CD14-positive monocyte (primary cell): ENCODE measurements around the gene RFC3. TPM values are rescaled to one million over a fixed set of nuclear protein-coding genes. Genes with fewer than 3 reads are reported as not detected.
A peak's percentile ranks its signal among the peaks of the same experiment; 100 is the strongest.

Experiments
- DNase-seq, 3 donors: peaks; one replicate each; pipeline ENCODE4 v3.0.0-alpha.2; 2011 to 2022
- H2AFZ ChIP-seq: 2 replicates; pipeline ENCODE4 v1.6.0; 2012; ENCODE audit warnings: mild to moderate bottlenecking, low read depth, low read length, inconsistent platforms; ENCODE audit not compliant: insufficient read depth, poor library complexity, severe bottlenecking
- H3K27ac ChIP-seq, 2 donors: 1 replicate in 1 of 2; 2 replicates in 1 of 2; pipeline ENCODE4 v1.5.1; 2012 to 2013; ENCODE audit warnings: low read length in 2 of 2, control low read depth in 1 of 2, inconsistent platforms in 1 of 2, low read depth in 1 of 2, mild to moderate bottlenecking in 1 of 2
- H3K27me3 ChIP-seq, 2 donors: one replicate each; pipeline versions ENCODE4 v1.6.0 to v1.6.1; 2011 to 2013; ENCODE audit warnings: low read length in 2 of 2; ENCODE audit not compliant: control insufficient read depth in 2 of 2, insufficient read depth in 2 of 2
- H3K36me3 ChIP-seq, 2 donors: replicated peaks in 1 of 2; 1 replicate in 1 of 2; 2 replicates in 1 of 2; pipeline versions ENCODE4 v1.5.1 to v1.6.1; 2012 to 2013; ENCODE audit warnings: low read length in 2 of 2, control low read depth in 1 of 2, inconsistent platforms in 1 of 2, mild to moderate bottlenecking in 1 of 2; ENCODE audit not compliant: insufficient read depth in 2 of 2, control insufficient read depth in 1 of 2
- H3K4me1 ChIP-seq, 2 donors: 1 replicate in 1 of 2; 2 replicates in 1 of 2; pipeline versions ENCODE4 v1.5.1 to v1.6.1; 2012 to 2013; ENCODE audit warnings: low read length in 2 of 2, control low read depth in 1 of 2, inconsistent platforms in 1 of 2, mild to moderate bottlenecking in 1 of 2, moderate library complexity in 1 of 2; ENCODE audit not compliant: insufficient read depth in 2 of 2, control insufficient read depth in 1 of 2
- H3K4me2 ChIP-seq: replicated peaks from 2 replicates; pipeline ENCODE3; 2012; ENCODE audit warnings: low read length, moderate library complexity, mild to moderate bottlenecking; ENCODE audit not compliant: poor library complexity, severe bottlenecking; ENCODE audit errors: extremely low read depth
- H3K4me3 ChIP-seq, 3 experiments: fragments of 200-600 bp in 1 of 3; sonication (generic) in 1 of 3; replicated peaks in 1 of 3; 1 replicate in 2 of 3; 2 replicates in 1 of 3; pipeline ENCODE4 v1.5.1; 2011 to 2013; ENCODE audit warnings: low read length in 3 of 3, mild to moderate bottlenecking in 3 of 3, control low read depth in 2 of 3, low read depth in 2 of 3, inconsistent platforms in 1 of 3, moderate library complexity in 1 of 3
- H3K79me2 ChIP-seq: 2 replicates; pipeline ENCODE4 v1.6.0; 2012; ENCODE audit warnings: mild to moderate bottlenecking, control low read depth, inconsistent platforms, low read length, moderate library complexity; ENCODE audit not compliant: insufficient read depth
- H3K9ac ChIP-seq: 2 replicates; pipeline ENCODE4 v1.6.0; 2017; ENCODE audit warnings: low read length, mild to moderate bottlenecking; ENCODE audit not compliant: insufficient read depth, poor library complexity, severe bottlenecking
- H3K9me3 ChIP-seq, 2 donors: replicated peaks in 1 of 2; 1 replicate in 1 of 2; 2 replicates in 1 of 2; pipeline versions ENCODE4 v1.5.1 to v1.6.1; 2012 to 2013; ENCODE audit warnings: low read length in 2 of 2, control low read depth in 1 of 2; ENCODE audit not compliant: control insufficient read depth in 1 of 2, insufficient read depth in 1 of 2
- H4K20me1 ChIP-seq: 2 replicates; pipeline ENCODE4 v1.6.0; 2012; ENCODE audit warnings: mild to moderate bottlenecking, low read length, control low read depth, moderate library complexity; ENCODE audit not compliant: insufficient read depth
- H3K27ac Mint-ChIP-seq, 7 donors: one replicate each; pipeline ENCODE4 v1.8.0; 2020; ENCODE audit warnings: mild to moderate bottlenecking in 7 of 7, mixed read lengths in 7 of 7, moderate library complexity in 6 of 7, inconsistent platforms in 2 of 7
- H3K27me3 Mint-ChIP-seq, 3 donors: one replicate each; pipeline ENCODE4 v1.8.0; 2021 to 2022; ENCODE audit warnings: low read depth in 3 of 3, mild to moderate bottlenecking in 3 of 3, mixed read lengths in 3 of 3, moderate library complexity in 3 of 3, inconsistent platforms in 1 of 3
- H3K36me3 Mint-ChIP-seq, 2 donors: one replicate each; pipeline ENCODE4 v1.8.0; 2020; ENCODE audit warnings: mixed read lengths in 2 of 2, inconsistent platforms in 1 of 2, mild to moderate bottlenecking in 1 of 2
- H3K4me1 Mint-ChIP-seq: one replicate; pipeline ENCODE4 v1.8.0; 2020; ENCODE audit warnings: mild to moderate bottlenecking, mixed read lengths
- H3K4me3 Mint-ChIP-seq, 2 donors: one replicate each; pipeline ENCODE4 v1.8.0; 2020; ENCODE audit warnings: mild to moderate bottlenecking in 2 of 2, mixed read lengths in 2 of 2, moderate library complexity in 1 of 2
- H3K9me3 Mint-ChIP-seq, 7 donors: one replicate each; pipeline ENCODE4 v1.8.0; 2020 to 2022; ENCODE audit warnings: mixed read lengths in 7 of 7, mild to moderate bottlenecking in 6 of 7, moderate library complexity in 6 of 7, inconsistent platforms in 2 of 7
- CTCF ChIP-seq: fragments of 200-600 bp; IDR thresholded peaks from one replicate; pipeline ENCODE4 v1.8.0; 2022; ENCODE audit warnings: antibody characterized with exemption, mild to moderate bottlenecking
- WGBS: methylation state at CpG from one replicate; pipeline ENCODE4 v1.1.5; 2013; ENCODE audit warnings: missing lambda C conversion rate; ENCODE audit not compliant: insufficient coverage; 5-methylcytosine and 5-hydroxymethylcytosine counted together
- intact Hi-C, 2 donors: fragments of 100-400 bp; cut with micrococcal nuclease; formaldehyde crosslinking; loops; one replicate each; pipeline versions ENCODE4 v1.15.0 to v1.15.1; 2023
- polyA plus RNA-seq, 3 donors: library from polyadenylated mRNA; depleted of rRNA in 1 of 3; unstranded in 2 of 3; stranded (reverse) in 1 of 3; fragments of 300-500 nt in 2 of 3; fragments of >200 nt in 1 of 3; fragmentation: Illumina TruSeq in 2 of 3; gene quantifications; 1 replicate in 2 of 3; 2 replicates in 1 of 3; pipeline ENCODE4 v1.2.3, GENCODE V29; 2012 to 2021

The RFC3 gene
- polyA plus RNA-seq, 3 donors, result 2.5 to 5.3 (median 4.1) TPM

- peak overlapping the region; percentile 69 to 85 (median 80) for H3K27ac Mint-ChIP-seq
- H3K27ac ChIP-seq, result peak overlapping the region in 1 of 2 donors; percentile 78
- WGBS, result 37% methylated on average over 2 of the region's 6 CpGs
Observed at GRCh38 chr13:33787051-33787591, 30.8 kb upstream of the RFC3 start.

GRCh38 chr13:33789066-33789606 is 28.8 kb upstream of the RFC3 start:
- no peak overlapping the region for H3K27ac Mint-ChIP-seq

More at GRCh38 chr13:33787051-33787591, 30.8 kb upstream of the RFC3 start:
- Mint-ChIP-seq H3K4me3 (peak overlapping the region; percentile 77 to 86), H3K36me3 (no peaks in the 10 kb centered on the region), H3K27me3 (peaks cover 0 to 2% (median 0%) of the 10 kb centered on the region in 3 donors), H3K4me1 (peaks cover 13% of the 10 kb centered on the region), H3K9me3 (peaks cover 0 to 4% (median 2%) of the 10 kb centered on the region in 7 donors)
- Histone ChIP-seq H3K4me3 (peak overlapping the region; percentile 60 to 99 (median 75)), H3K36me3 (no peaks in the 10 kb centered on the region), H3K4me1 (peaks cover 10 to 15% of the 10 kb centered on the region in 2 donors), H3K79me2 (no peaks in the 10 kb centered on the region), H3K9ac (peak overlapping the region; percentile 38), H2AFZ (peak overlapping the region; percentile 66), H3K27me3 (no peaks in the 10 kb centered on the region), H3K9me3 (no peaks in the 10 kb centered on the region), H3K4me2 (peak overlapping the region; percentile 75), H4K20me1 (no peaks in the 10 kb centered on the region)
- peak; percentile 17 to 42 (median 38) for DNase-seq
- TF ChIP-seq CTCF, result no peak
- intact Hi-C loops, result no loop called here

More at GRCh38 chr13:33789066-33789606, 28.8 kb upstream of the RFC3 start:
- intact Hi-C loops, result no loop called here
- no peak for DNase-seq
- H3K9me3 ChIP-seq, result no peaks in the 10 kb centered on the region
- H3K4me1 ChIP-seq, result peaks cover 10 to 15% of the 10 kb centered on the region in 2 donors
- no peaks in the 10 kb centered on the region for H3K79me2 ChIP-seq
- H2AFZ ChIP-seq, result no peak overlapping the region
- H3K27ac ChIP-seq, result no peak overlapping the region
- TF ChIP-seq CTCF, result no peak
- H3K36me3 ChIP-seq, result no peaks in the 10 kb centered on the region
- H3K36me3 Mint-ChIP-seq, result no peaks in the 10 kb centered on the region
- H3K9ac ChIP-seq, result no peak overlapping the region
- H3K4me3 Mint-ChIP-seq, result no peak overlapping the region
- H3K4me2 ChIP-seq, result no peak overlapping the region
- no peak overlapping the region for H3K4me3 ChIP-seq
- peaks cover 0 to 2% (median 1%) of the 10 kb centered on the region in 3 donors for H3K27me3 Mint-ChIP-seq
- no CpG with 5 or more reads among the region's 1 CpG for WGBS
- H3K9me3 Mint-ChIP-seq, result peaks cover 0 to 4% (median 0%) of the 10 kb centered on the region in 7 donors
- peaks cover 13% of the 10 kb centered on the region for H3K4me1 Mint-ChIP-seq
- H4K20me1 ChIP-seq, result no peaks in the 10 kb centered on the region
- no peaks in the 10 kb centered on the region for H3K27me3 ChIP-seq
